ENCODE data around the gene LSM14A. TPM values are rescaled to one million over a fixed set of nuclear protein-coding genes. Genes with fewer than 3 reads are reported as not detected.

Gene LSM14A
- total RNA-seq, 1 donor from 2014 or later = 89.5 TPM

DNA sequence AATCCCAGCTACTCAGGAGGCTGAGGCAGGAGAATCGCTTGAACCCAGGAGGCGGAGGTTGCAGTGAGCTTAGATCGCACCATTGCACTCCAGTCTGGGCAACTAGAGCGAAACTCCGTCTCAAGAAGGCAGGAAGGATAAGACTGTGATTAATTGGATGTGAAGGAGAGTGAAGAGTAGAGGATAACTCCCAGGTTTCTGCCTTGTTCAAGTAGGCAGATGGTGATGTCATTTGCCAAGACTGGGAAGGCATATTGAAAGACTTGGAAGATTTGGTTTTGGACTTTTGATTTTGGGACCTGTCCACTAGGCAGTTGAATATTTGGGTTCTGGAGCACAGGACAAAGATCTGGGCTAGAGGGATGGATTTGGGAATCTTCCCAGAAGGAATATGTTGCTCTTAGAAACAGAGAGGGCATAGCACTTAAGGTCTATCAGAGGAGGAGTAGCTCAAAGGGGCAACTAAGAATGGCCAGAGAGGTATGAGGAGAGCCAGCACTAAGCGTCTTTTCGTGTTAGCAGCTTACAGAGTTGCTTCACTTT lies 102.1 kb downstream of the LSM14A start:
- TF ChIP-seq, protein P1, sequence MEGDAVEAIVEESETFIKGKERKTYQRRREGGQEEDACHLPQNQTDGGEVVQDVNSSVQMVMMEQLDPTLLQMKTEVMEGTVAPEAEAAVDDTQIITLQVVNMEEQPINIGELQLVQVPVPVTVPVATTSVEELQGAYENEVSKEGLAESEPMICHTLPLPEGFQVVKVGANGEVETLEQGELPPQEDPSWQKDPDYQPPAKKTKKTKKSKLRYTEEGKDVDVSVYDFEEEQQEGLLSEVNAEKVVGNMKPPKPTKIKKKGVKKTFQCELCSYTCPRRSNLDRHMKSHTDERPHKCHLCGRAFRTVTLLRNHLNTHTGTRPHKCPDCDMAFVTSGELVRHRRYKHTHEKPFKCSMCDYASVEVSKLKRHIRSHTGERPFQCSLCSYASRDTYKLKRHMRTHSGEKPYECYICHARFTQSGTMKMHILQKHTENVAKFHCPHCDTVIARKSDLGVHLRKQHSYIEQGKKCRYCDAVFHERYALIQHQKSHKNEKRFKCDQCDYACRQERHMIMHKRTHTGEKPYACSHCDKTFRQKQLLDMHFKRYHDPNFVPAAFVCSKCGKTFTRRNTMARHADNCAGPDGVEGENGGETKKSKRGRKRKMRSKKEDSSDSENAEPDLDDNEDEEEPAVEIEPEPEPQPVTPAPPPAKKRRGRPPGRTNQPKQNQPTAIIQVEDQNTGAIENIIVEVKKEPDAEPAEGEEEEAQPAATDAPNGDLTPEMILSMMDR (IDR thresholded peaks at IDR 0.05; ENCODE audit: partially characterized antibody, unreplicated experiment) = no peak
- Mint-ChIP-seq H3K4me3 (ENCODE audit: unreplicated experiment) (no peak overlapping the region), H3K27me3 (ENCODE audit: unreplicated experiment) (no peaks in the 10 kb centered on the region), H3K36me3 (ENCODE audit: unreplicated experiment) (no peaks in the 10 kb centered on the region), H3K27ac (ENCODE audit: unreplicated experiment) (no peak overlapping the region), H3K4me1 (ENCODE audit: low read depth, unreplicated experiment) (peaks cover 18% of the 10 kb centered on the region), H3K9me3 (ENCODE audit: unreplicated experiment) (peaks cover 3% of the 10 kb centered on the region)
- DNase-seq = no peak

DNA sequence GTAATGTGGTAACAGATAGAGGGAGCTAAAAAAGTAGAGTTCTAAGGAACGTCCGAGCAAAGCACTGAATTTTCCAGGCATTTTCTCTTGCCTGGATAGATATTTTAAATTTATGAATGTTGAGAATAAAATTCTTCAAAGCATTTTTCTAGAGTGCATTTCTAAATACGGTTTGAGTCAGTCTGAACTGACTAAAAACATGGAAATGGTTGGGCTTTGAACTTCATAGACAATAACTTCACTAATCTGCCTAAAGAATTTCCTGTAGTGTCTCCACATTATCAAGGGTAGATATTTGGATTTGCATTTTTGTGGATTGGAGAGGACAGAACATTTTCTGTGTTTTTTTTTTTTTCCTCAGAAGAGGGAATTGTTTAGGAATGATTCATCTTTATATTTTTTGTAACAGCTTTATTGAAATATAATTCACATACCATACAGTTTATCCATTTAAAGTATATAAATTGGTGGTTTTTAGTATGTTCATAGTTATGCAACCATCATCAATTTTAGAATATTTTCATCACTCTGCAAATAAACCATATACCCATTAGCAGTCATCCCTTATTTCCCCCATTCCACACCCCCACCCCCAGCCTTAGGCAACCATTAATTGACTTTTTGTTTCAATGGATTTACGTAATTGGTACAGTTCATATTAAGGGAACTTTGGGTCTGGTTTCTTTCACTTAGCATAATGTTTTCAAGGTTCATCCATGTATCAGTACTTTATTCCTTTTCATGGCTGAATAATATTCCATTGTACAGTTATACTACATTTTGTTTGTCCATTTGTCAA lies 102.7 kb downstream of the LSM14A start:
- TF ChIP-seq, protein P1 (IDR thresholded peaks at IDR 0.05; ENCODE audit: partially characterized antibody, unreplicated experiment) = no peak
- no peaks in the 10 kb centered on the region for H3K36me3 Mint-ChIP-seq (ENCODE audit: unreplicated experiment)
- peaks cover 13% of the 10 kb centered on the region for H3K4me1 Mint-ChIP-seq (ENCODE audit: low read depth, unreplicated experiment)
- H3K9me3 Mint-ChIP-seq (ENCODE audit: unreplicated experiment) = peaks cover 5% of the 10 kb centered on the region
- H3K4me3 Mint-ChIP-seq (ENCODE audit: unreplicated experiment) = no peak overlapping the region
- DNase-seq = no peak
- H3K27ac Mint-ChIP-seq (ENCODE audit: unreplicated experiment) = no peak overlapping the region
- H3K27me3 Mint-ChIP-seq (ENCODE audit: unreplicated experiment) = peaks cover 3% of the 10 kb centered on the region

GRCh38 chr19:34275705-34276104 lies 103.4 kb downstream of the LSM14A start:
- peaks cover 10% of the 10 kb centered on the region for H3K4me1 Mint-ChIP-seq (ENCODE audit: low read depth, unreplicated experiment)
- H3K4me3 Mint-ChIP-seq (ENCODE audit: unreplicated experiment) = no peak overlapping the region
- H3K36me3 Mint-ChIP-seq (ENCODE audit: unreplicated experiment) = no peaks in the 10 kb centered on the region
- no peak overlapping the region for H3K27ac Mint-ChIP-seq (ENCODE audit: unreplicated experiment)
- peaks cover 5% of the 10 kb centered on the region for H3K27me3 Mint-ChIP-seq (ENCODE audit: unreplicated experiment)
- peaks cover 10% of the 10 kb centered on the region for H3K9me3 Mint-ChIP-seq (ENCODE audit: unreplicated experiment)
- DNase-seq = no peak
- TF ChIP-seq, protein P1 (IDR thresholded peaks at IDR 0.05; ENCODE audit: partially characterized antibody, unreplicated experiment) = no peak

DNA sequence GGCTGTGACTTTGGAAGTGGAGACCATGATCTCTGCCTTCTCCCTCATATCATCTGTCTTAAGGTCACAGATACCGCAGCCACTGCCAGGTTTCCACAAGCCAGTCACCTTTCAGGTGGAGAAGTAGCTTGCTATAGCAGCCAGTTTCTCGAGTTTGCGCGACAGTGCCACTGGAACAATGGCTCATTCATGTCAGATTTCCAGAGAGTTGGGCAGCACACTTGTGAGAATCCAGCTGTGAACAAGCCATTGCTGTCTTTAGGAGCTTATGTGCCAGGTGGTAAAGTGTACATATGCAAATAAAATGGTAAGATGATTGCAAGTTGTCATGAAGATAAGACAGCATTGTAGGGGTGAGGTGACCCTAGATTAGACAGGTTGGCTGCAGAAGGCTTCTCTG lies 104.3 kb downstream of the LSM14A start:
- Mint-ChIP-seq H3K4me3 (ENCODE audit: unreplicated experiment) (no peak overlapping the region), H3K36me3 (ENCODE audit: unreplicated experiment) (no peaks in the 10 kb centered on the region), H3K9me3 (ENCODE audit: unreplicated experiment) (peaks cover 10% of the 10 kb centered on the region), H3K27me3 (ENCODE audit: unreplicated experiment) (peaks cover 5% of the 10 kb centered on the region), H3K27ac (ENCODE audit: unreplicated experiment) (peak overlapping the region; percentile 20), H3K4me1 (ENCODE audit: low read depth, unreplicated experiment) (peaks cover 10% of the 10 kb centered on the region)
- TF ChIP-seq, protein P1 (IDR thresholded peaks at IDR 0.05; ENCODE audit: partially characterized antibody, unreplicated experiment) = no peak
- DNase-seq = no peak

GRCh38 chr19:34277244-34277643 lies 104.9 kb downstream of the LSM14A start:
- H3K9me3 Mint-ChIP-seq (ENCODE audit: unreplicated experiment) = peaks cover 12% of the 10 kb centered on the region
- no peak overlapping the region for H3K4me3 Mint-ChIP-seq (ENCODE audit: unreplicated experiment)
- peak overlapping the region; percentile 20 for H3K27ac Mint-ChIP-seq (ENCODE audit: unreplicated experiment)
- no peak for DNase-seq
- peaks cover 5% of the 10 kb centered on the region for H3K27me3 Mint-ChIP-seq (ENCODE audit: unreplicated experiment)
- peaks cover 10% of the 10 kb centered on the region for H3K4me1 Mint-ChIP-seq (ENCODE audit: low read depth, unreplicated experiment)
- TF ChIP-seq, protein P1 (IDR thresholded peaks at IDR 0.05; ENCODE audit: partially characterized antibody, unreplicated experiment) = no peak
- no peaks in the 10 kb centered on the region for H3K36me3 Mint-ChIP-seq (ENCODE audit: unreplicated experiment)

Data from glutamatergic neuron (in vitro differentiated cells).